ENCODE results near the gene SLC1A7.

The SLC1A7 gene

GRCh38 chr1:53084589-53084971 lies 57.9 kb downstream of the SLC1A7 start:
- H3K4me3 ChIP-seq (ENCODE audit: low read depth, low read length) = no peak overlapping the region
- TF ChIP-seq MYC (IDR thresholded peaks at IDR 0.05; ENCODE audit: low read depth, low read length) = no peak
- no peak for DNase-seq (ENCODE audit: low read depth)

DNA sequence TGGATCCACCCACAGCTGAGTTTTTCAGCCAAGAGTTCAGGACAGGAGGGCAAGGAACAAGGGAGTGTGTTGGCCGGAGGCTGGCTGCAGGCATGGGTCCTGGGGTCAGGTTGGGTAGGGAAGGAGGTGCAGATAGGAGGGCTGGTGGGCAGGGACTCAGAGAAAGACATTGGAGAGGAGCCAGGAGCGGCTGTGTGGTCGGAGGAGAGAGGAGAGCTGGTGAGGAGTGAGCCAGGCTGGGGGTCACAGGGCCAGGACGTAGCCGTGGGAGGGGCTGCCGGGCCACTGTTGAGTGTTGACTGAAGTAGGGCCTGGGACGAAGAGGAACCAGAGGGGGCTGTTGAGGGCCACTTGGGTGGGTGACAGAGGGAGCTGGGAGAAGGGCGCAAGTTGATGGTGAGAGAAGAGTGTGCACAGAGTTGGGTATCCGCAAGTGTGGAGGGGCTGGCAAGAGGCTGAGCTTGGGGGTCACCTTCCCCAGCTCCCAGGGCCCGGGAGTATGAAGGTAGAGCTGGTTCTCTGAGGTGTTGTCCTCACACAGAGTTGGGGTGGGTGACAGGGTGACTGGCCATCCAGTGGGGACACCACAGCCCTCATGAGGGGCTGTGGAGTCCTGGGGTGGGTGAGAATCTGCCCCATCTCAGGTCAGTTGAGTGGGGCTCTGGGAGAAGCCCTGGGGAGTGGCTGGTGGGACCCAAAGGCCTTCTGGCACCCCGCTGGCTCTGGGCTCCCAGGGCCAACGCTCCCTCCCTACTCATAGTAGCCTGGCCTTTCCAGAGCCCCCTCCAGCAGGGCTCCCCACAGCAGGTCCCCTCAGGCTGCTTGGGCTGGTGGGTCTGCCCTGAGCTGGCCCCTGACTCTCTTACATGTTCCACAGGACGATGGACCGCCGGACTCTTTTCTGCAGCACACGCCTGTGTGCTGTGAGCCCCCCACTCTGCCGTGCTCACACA lies 58.5 kb downstream of the SLC1A7 start:
- no peak for DNase-seq (ENCODE audit: low read depth)
- TF ChIP-seq MYC (IDR thresholded peaks at IDR 0.05; ENCODE audit: low read depth, low read length) (no peak), CTCF (IDR thresholded peaks at IDR 0.05; ENCODE audit: low read depth, low read length) (no peak), POLR2A (IDR thresholded peaks at IDR 0.05; ENCODE audit: extremely low read depth, insufficient read length) (no peak)
- TF ChIP-seq, protein P1, sequence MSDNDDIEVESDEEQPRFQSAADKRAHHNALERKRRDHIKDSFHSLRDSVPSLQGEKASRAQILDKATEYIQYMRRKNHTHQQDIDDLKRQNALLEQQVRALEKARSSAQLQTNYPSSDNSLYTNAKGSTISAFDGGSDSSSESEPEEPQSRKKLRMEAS (IDR thresholded peaks at IDR 0.05; ENCODE audit: low read depth, low read length) = no peak

DNA sequence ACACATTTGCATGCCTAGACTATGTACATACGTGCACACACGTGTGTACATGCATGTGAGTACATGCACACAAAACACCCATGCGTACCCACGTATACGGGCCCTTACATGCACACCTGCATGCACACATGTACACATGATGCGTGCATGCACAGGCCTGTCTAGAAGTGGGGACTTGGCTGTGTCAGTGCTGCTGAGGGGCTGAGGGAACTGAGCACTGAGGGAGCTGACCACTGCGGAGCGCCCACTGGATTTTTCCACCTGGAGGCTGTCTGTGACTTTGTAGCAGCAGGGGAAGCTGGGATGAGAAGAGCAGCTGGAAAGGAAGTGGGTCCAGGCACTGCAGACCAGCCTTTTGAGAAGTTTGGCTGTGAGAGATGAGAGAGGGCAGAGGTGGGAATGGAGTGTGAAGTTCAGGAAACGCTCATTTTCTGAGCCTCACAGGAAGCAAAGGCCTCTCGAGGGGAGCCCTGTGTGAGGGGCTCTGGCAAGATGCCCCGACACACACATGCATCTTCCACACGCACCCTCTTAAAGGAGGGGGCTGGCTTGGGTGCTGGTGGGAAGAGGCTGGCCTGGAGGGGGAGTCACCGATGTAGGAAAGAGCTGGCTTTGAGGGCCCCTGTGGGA lies 59.5 kb downstream of the SLC1A7 start:
- no peak overlapping the region for H3K4me3 ChIP-seq (ENCODE audit: low read depth, low read length)
- no peak for DNase-seq (ENCODE audit: low read depth)
- TF ChIP-seq CTCF (IDR thresholded peaks at IDR 0.05; ENCODE audit: low read depth, low read length) = no peak
- TF ChIP-seq MYC (IDR thresholded peaks at IDR 0.05; ENCODE audit: low read depth, low read length) = no peak
- TF ChIP-seq, protein P1 (IDR thresholded peaks at IDR 0.05; ENCODE audit: low read depth, low read length) = no peak
- no peak for TF ChIP-seq POLR2A (IDR thresholded peaks at IDR 0.05; ENCODE audit: extremely low read depth, insufficient read length)

More for the DNA sequence above, 58.5 kb downstream of the SLC1A7 start:
- H3K4me3 ChIP-seq (ENCODE audit: low read depth, low read length) = no peak overlapping the region

DNA sequence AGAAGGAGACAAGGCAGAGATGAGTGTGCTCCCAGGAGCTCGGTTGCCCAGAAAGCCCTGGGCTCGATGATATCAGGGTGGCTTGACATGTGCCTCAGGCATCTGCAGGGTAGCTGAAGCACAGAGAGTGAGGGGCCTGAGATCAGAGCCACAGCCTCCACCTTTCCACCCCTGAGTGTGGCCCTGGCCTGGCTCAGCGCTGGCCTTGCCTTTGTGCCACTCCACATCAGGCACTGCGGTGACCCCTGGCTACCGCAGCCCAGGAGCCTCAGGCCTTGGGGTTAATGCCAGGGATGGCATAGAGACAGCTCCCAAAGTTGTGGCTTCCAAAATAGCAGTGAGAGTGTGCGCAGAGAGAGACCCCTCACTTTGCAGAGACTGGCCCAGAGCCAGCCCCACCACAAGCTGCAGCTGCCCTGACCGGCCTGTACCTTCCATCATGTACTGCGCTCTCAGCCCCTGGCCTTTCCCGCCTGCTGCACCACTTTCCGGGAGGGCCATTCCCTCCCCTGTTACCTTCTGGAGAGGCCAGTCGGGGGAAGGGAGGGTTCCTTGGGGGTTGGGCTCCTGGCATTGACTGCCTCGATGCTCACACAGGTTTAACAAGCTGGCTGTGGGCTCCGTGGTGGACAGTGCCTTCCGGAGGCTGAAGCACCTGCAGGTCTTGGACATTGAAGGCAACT lies 60.9 kb downstream of the SLC1A7 start:
- TF ChIP-seq MYC (IDR thresholded peaks at IDR 0.05; ENCODE audit: low read depth, low read length) (no peak), CTCF (IDR thresholded peaks at IDR 0.05; ENCODE audit: low read depth, low read length) (no peak), POLR2A (IDR thresholded peaks at IDR 0.05; ENCODE audit: extremely low read depth, insufficient read length) (no peak)
- DNase-seq (ENCODE audit: low read depth) = no peak
- H3K4me3 ChIP-seq (ENCODE audit: low read depth, low read length) = no peak overlapping the region

DNA sequence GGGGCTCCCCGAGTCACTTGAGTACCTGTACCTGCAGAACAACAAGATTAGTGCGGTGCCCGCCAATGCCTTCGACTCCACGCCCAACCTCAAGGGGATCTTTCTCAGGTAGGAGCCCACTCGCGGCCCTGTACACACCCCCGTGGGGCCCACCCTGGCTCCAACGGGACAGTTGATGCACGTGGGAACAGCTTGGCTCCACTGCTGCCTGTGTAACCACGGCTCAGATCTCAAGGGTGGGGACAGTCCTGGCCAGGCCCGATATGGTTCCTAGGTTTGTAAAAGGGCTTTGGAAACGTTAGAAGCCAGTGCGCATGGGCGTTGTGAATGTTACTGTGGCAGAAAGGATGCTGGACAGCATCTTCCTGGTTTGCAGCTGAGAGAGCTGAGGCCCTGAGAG lies 61.7 kb downstream of the SLC1A7 start:
- TF ChIP-seq, protein P1 (IDR thresholded peaks at IDR 0.05; ENCODE audit: low read depth, low read length) = no peak
- no peak for TF ChIP-seq CTCF (IDR thresholded peaks at IDR 0.05; ENCODE audit: low read depth, low read length)
- H3K4me3 ChIP-seq (ENCODE audit: low read depth, low read length) = no peak overlapping the region
- DNase-seq (ENCODE audit: low read depth) = no peak

DNA sequence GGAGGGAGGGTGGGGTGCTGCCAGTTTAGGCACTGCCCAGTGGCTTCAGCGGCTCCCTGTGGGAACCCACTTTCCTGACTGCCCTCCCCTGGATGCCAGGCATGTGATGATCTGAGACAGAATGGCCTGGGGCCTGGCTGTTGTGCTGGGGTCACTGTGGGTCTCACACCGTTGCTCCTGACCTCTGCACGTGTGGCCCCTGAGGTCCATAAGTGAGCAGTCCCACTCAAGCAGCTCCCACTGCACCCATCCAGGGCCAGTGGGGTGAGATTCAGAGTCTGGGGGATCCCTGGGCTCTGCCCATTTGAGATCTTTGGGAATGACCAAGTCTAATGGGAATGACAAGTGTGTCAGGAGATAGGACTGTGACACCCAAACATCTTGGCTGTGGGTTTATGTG lies 62.4 kb downstream of the SLC1A7 start:
- no peak for DNase-seq (ENCODE audit: low read depth)
- H3K4me3 ChIP-seq (ENCODE audit: low read depth, low read length) = no peak overlapping the region
- TF ChIP-seq, protein P1 (IDR thresholded peaks at IDR 0.05; ENCODE audit: low read depth, low read length) = no peak
- no peak for TF ChIP-seq CTCF (IDR thresholded peaks at IDR 0.05; ENCODE audit: low read depth, low read length)
- no peak for TF ChIP-seq MYC (IDR thresholded peaks at IDR 0.05; ENCODE audit: low read depth, low read length)
- no peak for TF ChIP-seq POLR2A (IDR thresholded peaks at IDR 0.05; ENCODE audit: extremely low read depth, insufficient read length)

Measured in NB4 (cell line).